Ishikawa (cell line): ENCODE data around the gene CASP6.

Source experiments
- CEBPB ChIP-seq: IDR thresholded peaks from 2 replicates; pipeline ENCODE4 v1.6.1; 2012
- CREB1 ChIP-seq: IDR thresholded peaks from 2 replicates; pipeline ENCODE4 v1.6.1; 2012; ENCODE audit warnings: low read depth
- EGR1 ChIP-seq: IDR thresholded peaks from 2 replicates; pipeline ENCODE4 v1.6.1; 2012
- EP300 ChIP-seq: IDR thresholded peaks from 2 replicates; pipeline ENCODE4 v1.6.1; 2012; ENCODE audit warnings: borderline replicate concordance
- FOXM1 ChIP-seq: IDR thresholded peaks from 2 replicates; pipeline ENCODE4 v1.6.1; 2012; ENCODE audit warnings: low read depth, borderline replicate concordance
- NFIC ChIP-seq: IDR thresholded peaks from 2 replicates; pipeline ENCODE4 v1.6.1; 2012
- RAD21 ChIP-seq: IDR thresholded peaks from 2 replicates; pipeline ENCODE4 v1.6.1; 2012; ENCODE audit warnings: low read depth
- REST ChIP-seq: IDR thresholded peaks from 2 replicates; pipeline ENCODE4 v1.6.1; 2012; ENCODE audit warnings: low read depth, mild to moderate bottlenecking
- TAF1 ChIP-seq: IDR thresholded peaks from 2 replicates; pipeline ENCODE4 v1.6.1; 2012; ENCODE audit warnings: low read depth, mild to moderate bottlenecking
- TCF12 ChIP-seq: IDR thresholded peaks from 2 replicates; pipeline ENCODE4 v1.6.1; 2012; ENCODE audit warnings: low read depth
- TEAD4 ChIP-seq: IDR thresholded peaks from 2 replicates; pipeline ENCODE4 v1.6.1; 2012
- USF1 ChIP-seq: IDR thresholded peaks from 2 replicates; pipeline ENCODE4 v1.6.1; 2012
- YY1 ChIP-seq: IDR thresholded peaks from 2 replicates; pipeline ENCODE4 v1.6.1; 2012; ENCODE audit warnings: low read depth
- ZBTB7A ChIP-seq: IDR thresholded peaks from 2 replicates; pipeline ENCODE4 v1.6.1; 2012; ENCODE audit warnings: low read depth
- TF ChIP-seq, protein P1 (sequence below): IDR thresholded peaks from 2 replicates; pipeline ENCODE4 v1.6.1; 2012

CASP6 gene

DNA sequence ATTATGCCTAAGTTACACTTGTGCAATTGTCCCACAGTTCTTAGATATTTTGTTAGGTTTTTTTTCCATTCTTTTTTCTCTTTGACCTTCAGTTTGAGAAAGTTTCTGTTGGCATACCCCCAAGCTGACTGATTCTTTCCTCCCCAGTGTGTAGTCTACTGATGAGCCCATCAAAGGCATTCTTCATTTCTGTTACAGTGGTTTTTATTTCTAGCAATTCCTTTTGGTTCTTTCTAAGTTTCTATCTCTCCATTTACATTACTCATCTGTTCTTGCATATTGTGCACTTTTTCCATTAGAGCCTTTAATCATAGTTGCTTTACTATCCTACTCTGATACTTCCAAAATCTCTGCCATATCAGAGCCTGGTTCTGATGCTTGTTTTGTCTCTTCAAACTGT lies 31.9 kb downstream of the CASP6 start:
- TF ChIP-seq EGR1 (no peak), EP300 (no peak), REST (no peak), TEAD4 (no peak), USF1 (no peak), NFIC (no peak), TAF1 (no peak), YY1 (no peak), CREB1 (no peak), RAD21 (no peak), ZBTB7A (no peak), CEBPB (no peak), FOXM1 (no peak), TCF12 (no peak)
- TF ChIP-seq, protein P1, sequence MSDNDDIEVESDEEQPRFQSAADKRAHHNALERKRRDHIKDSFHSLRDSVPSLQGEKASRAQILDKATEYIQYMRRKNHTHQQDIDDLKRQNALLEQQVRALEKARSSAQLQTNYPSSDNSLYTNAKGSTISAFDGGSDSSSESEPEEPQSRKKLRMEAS, result no peak

DNA sequence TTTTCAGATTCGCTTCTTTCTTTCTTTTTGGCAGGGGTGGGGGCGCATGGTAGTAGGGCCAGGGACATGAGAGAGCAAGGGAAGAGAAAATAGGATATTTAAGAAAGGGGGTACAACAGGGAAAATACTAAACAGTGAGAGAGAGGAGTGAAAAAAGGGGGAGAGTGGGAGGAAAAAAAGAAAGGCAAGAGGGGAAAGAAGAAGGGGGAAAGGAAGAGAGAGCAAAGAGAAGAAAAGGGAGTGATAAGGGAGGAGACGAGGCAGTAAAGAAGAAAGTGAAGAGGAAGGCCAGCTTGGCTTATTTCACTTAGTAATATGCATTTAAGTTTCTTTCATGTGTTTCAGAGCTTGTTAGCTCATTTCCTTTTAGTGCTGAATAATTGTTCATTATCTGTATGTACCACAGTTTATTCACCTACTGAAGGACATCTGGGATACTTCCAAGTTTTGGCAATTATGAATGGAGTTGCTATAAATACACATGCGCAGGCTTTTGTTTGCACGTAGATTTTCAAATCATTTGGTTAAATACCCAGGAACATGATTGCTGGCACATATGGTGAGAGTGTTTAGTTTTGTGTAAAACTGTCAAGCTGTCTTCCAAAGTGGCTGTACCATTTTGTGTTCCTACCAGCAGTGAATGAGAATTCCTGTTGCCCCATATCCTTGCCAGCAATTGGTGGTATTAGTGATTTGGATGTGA lies 37.3 kb downstream of the CASP6 start:
- TF ChIP-seq RAD21 (no peak), NFIC (no peak), TEAD4 (no peak), FOXM1 (no peak)

- no peak for TF ChIP-seq TEAD4
- TF ChIP-seq CEBPB, result no peak
- no peak for TF ChIP-seq RAD21
- no peak for TF ChIP-seq ZBTB7A
- no peak for TF ChIP-seq EP300
- TF ChIP-seq CREB1, result no peak
- no peak for TF ChIP-seq USF1
Observed at GRCh38 chr4:109662771-109663170, 40.5 kb downstream of the CASP6 start.

- no peak for TF ChIP-seq NFIC
- no peak for TF ChIP-seq USF1
- TF ChIP-seq RAD21, result no peak
- TF ChIP-seq EGR1, result no peak
- no peak for TF ChIP-seq EP300
- no peak for TF ChIP-seq CEBPB
- TF ChIP-seq YY1, result no peak
- TF ChIP-seq CREB1, result no peak
- no peak for TF ChIP-seq TCF12
Observed at GRCh38 chr4:109662116-109662515, 41.1 kb downstream of the CASP6 start.

- TF ChIP-seq TCF12 (no peak), YY1 (no peak), CREB1 (no peak), FOXM1 (no peak), ZBTB7A (no peak), RAD21 (no peak; the same call in 1 of the 2 replicates), EGR1 (no peak), REST (no peak), TEAD4 (no peak), EP300 (no peak), CEBPB (no peak), TAF1 (no peak), NFIC (no peak), USF1 (no peak)
- TF ChIP-seq, protein P1, result no peak
Observed at GRCh38 chr4:109658871-109659410, 44.3 kb downstream of the CASP6 start.
